ENCODE results near the gene SBF2. TPM values are rescaled to one million over a fixed set of nuclear protein-coding genes. Genes with fewer than 3 reads are reported as not detected.

Gene SBF2
- total RNA-seq, 1 donor from 2014 or later = 38.5 TPM

- Histone ChIP-seq H3K4me1 (peaks cover 29% of the 10 kb centered on the region), H3K4me3 (no peak overlapping the region), H3K27ac (no peak overlapping the region), H3K36me3 (no peaks in the 10 kb centered on the region), H3K27me3 (no peaks in the 10 kb centered on the region), H3K9me3 (no peaks in the 10 kb centered on the region)
- TF ChIP-seq CTCF (IDR thresholded peaks at IDR 0.05) = no peak
- intact Hi-C loops (cut with DNase I) = no loop called here
- DNase-seq (no peak), ATAC-seq (peak; percentile 51)
Observed at GRCh38 chr11:10285148-10285802, 8.7 kb downstream of the SBF2 start.

- ATAC-seq (no peak), DNase-seq (no peak)
- H3K4me1 ChIP-seq = peaks cover 24% of the 10 kb centered on the region
- H3K27me3 ChIP-seq = no peaks in the 10 kb centered on the region
- H3K27ac ChIP-seq = no peak overlapping the region
- intact Hi-C loops (cut with DNase I) = no loop called here
- H3K36me3 ChIP-seq = no peaks in the 10 kb centered on the region
- no peaks in the 10 kb centered on the region for H3K9me3 ChIP-seq
- no peak overlapping the region for H3K4me3 ChIP-seq
- no peak for TF ChIP-seq CTCF (IDR thresholded peaks at IDR 0.05)
Observed at GRCh38 chr11:10283991-10284390, 10.0 kb downstream of the SBF2 start.

- TF ChIP-seq CTCF (IDR thresholded peaks at IDR 0.05) = no peak
- ATAC-seq (no peak), DNase-seq (no peak)
- H3K36me3 ChIP-seq = no peaks in the 10 kb centered on the region
- H3K4me1 ChIP-seq = peaks cover 24% of the 10 kb centered on the region
- H3K27ac ChIP-seq = no peak overlapping the region
- H3K9me3 ChIP-seq = no peaks in the 10 kb centered on the region
- no peak overlapping the region for H3K4me3 ChIP-seq
- H3K27me3 ChIP-seq = no peaks in the 10 kb centered on the region
- intact Hi-C loops (cut with DNase I) = no loop called here
Observed at GRCh38 chr11:10282117-10282516, 11.9 kb downstream of the SBF2 start.

GRCh38 chr11:10275714-10276113 is 18.3 kb downstream of the SBF2 start:
- Histone ChIP-seq H3K36me3 (no peaks in the 10 kb centered on the region), H3K4me3 (no peak overlapping the region), H3K4me1 (no peaks in the 10 kb centered on the region), H3K27ac (no peak overlapping the region), H3K27me3 (no peaks in the 10 kb centered on the region), H3K9me3 (no peaks in the 10 kb centered on the region)
- DNase-seq = no peak
- TF ChIP-seq CTCF (IDR thresholded peaks at IDR 0.05) = no peak
- intact Hi-C loops (cut with DNase I) = no loop called here
- no peak for ATAC-seq

GRCh38 chr11:10274726-10275125 is 19.3 kb downstream of the SBF2 start:
- no peak for TF ChIP-seq CTCF (IDR thresholded peaks at IDR 0.05)
- Histone ChIP-seq H3K36me3 (no peaks in the 10 kb centered on the region), H3K9me3 (no peaks in the 10 kb centered on the region), H3K27me3 (no peaks in the 10 kb centered on the region), H3K4me1 (no peaks in the 10 kb centered on the region), H3K4me3 (no peak overlapping the region), H3K27ac (no peak overlapping the region)
- intact Hi-C loops (cut with DNase I) = no loop called here
- ATAC-seq = no peak
- no peak for DNase-seq

- no peak for DNase-seq
- ATAC-seq = no peak
- Histone ChIP-seq H3K4me1 (no peaks in the 10 kb centered on the region), H3K27ac (no peak overlapping the region), H3K36me3 (no peaks in the 10 kb centered on the region), H3K9me3 (no peaks in the 10 kb centered on the region), H3K4me3 (no peak overlapping the region), H3K27me3 (no peaks in the 10 kb centered on the region)
- intact Hi-C loops (cut with DNase I) = no loop called here
- TF ChIP-seq CTCF (IDR thresholded peaks at IDR 0.05) = no peak
Observed at GRCh38 chr11:10273738-10274137, 20.3 kb downstream of the SBF2 start.

Data from upper lobe of right lung (tissue), 1 donor.